ENCODE measurements around the gene SLIT3. TPM values are rescaled to one million over a fixed set of nuclear protein-coding genes. Genes with fewer than 3 reads are reported as not detected.

The SLIT3 gene
- total RNA-seq, 1 donor from 2014 or later, result 3.2 TPM

GRCh38 chr5:169013208-169013728 lies 287.7 kb downstream of the SLIT3 start:
- Mint-ChIP-seq H3K4me3 (ENCODE audit: unreplicated experiment) (no peak overlapping the region), H3K4me1 (ENCODE audit: unreplicated experiment) (peaks cover 10% of the 10 kb centered on the region), H3K36me3 (ENCODE audit: low read depth, unreplicated experiment) (no peaks in the 10 kb centered on the region), H3K27me3 (ENCODE audit: unreplicated experiment) (no peaks in the 10 kb centered on the region), H3K27ac (ENCODE audit: unreplicated experiment) (no peak overlapping the region), H3K9me3 (ENCODE audit: unreplicated experiment) (no peaks in the 10 kb centered on the region)
- DNase-seq (ENCODE audit: low spot score), result no peak
- no peak for TF ChIP-seq CTCF (IDR thresholded peaks at IDR 0.05; ENCODE audit: unreplicated experiment)

GRCh38 chr5:169012450-169012849 lies 288.5 kb downstream of the SLIT3 start:
- no peak for DNase-seq (ENCODE audit: low spot score)
- Mint-ChIP-seq H3K9me3 (ENCODE audit: unreplicated experiment) (no peaks in the 10 kb centered on the region), H3K27ac (ENCODE audit: unreplicated experiment) (no peak overlapping the region), H3K4me3 (ENCODE audit: unreplicated experiment) (no peak overlapping the region), H3K4me1 (ENCODE audit: unreplicated experiment) (peaks cover 10% of the 10 kb centered on the region), H3K36me3 (ENCODE audit: low read depth, unreplicated experiment) (no peaks in the 10 kb centered on the region), H3K27me3 (ENCODE audit: unreplicated experiment) (no peaks in the 10 kb centered on the region)
- no peak for TF ChIP-seq CTCF (IDR thresholded peaks at IDR 0.05; ENCODE audit: unreplicated experiment)

GRCh38 chr5:169011451-169011850 lies 289.5 kb downstream of the SLIT3 start:
- no peaks in the 10 kb centered on the region for H3K9me3 Mint-ChIP-seq (ENCODE audit: unreplicated experiment)
- DNase-seq (ENCODE audit: low spot score), result no peak
- H3K4me3 Mint-ChIP-seq (ENCODE audit: unreplicated experiment), result no peak overlapping the region
- no peak for TF ChIP-seq CTCF (IDR thresholded peaks at IDR 0.05; ENCODE audit: unreplicated experiment)
- H3K27me3 Mint-ChIP-seq (ENCODE audit: unreplicated experiment), result no peaks in the 10 kb centered on the region
- peaks cover 10% of the 10 kb centered on the region for H3K4me1 Mint-ChIP-seq (ENCODE audit: unreplicated experiment)
- H3K36me3 Mint-ChIP-seq (ENCODE audit: low read depth, unreplicated experiment), result no peaks in the 10 kb centered on the region
- no peak overlapping the region for H3K27ac Mint-ChIP-seq (ENCODE audit: unreplicated experiment)

GRCh38 chr5:169011009-169011408 lies 289.9 kb downstream of the SLIT3 start:
- DNase-seq (ENCODE audit: low spot score), result no peak
- Mint-ChIP-seq H3K36me3 (ENCODE audit: low read depth, unreplicated experiment) (no peaks in the 10 kb centered on the region), H3K4me1 (ENCODE audit: unreplicated experiment) (peaks cover 9% of the 10 kb centered on the region), H3K27me3 (ENCODE audit: unreplicated experiment) (no peaks in the 10 kb centered on the region), H3K9me3 (ENCODE audit: unreplicated experiment) (no peaks in the 10 kb centered on the region), H3K27ac (ENCODE audit: unreplicated experiment) (no peak overlapping the region), H3K4me3 (ENCODE audit: unreplicated experiment) (no peak overlapping the region)
- no peak for TF ChIP-seq CTCF (IDR thresholded peaks at IDR 0.05; ENCODE audit: unreplicated experiment)

GRCh38 chr5:169009123-169009522 lies 291.8 kb downstream of the SLIT3 start:
- Mint-ChIP-seq H3K36me3 (ENCODE audit: low read depth, unreplicated experiment) (no peaks in the 10 kb centered on the region), H3K27me3 (ENCODE audit: unreplicated experiment) (no peaks in the 10 kb centered on the region), H3K9me3 (ENCODE audit: unreplicated experiment) (no peaks in the 10 kb centered on the region), H3K27ac (ENCODE audit: unreplicated experiment) (no peak overlapping the region), H3K4me3 (ENCODE audit: unreplicated experiment) (no peak overlapping the region), H3K4me1 (ENCODE audit: unreplicated experiment) (peaks cover 4% of the 10 kb centered on the region)
- no peak for TF ChIP-seq CTCF (IDR thresholded peaks at IDR 0.05; ENCODE audit: unreplicated experiment)
- no peak for DNase-seq (ENCODE audit: low spot score)
